GM23338 (cell line): ENCODE data around the gene RAB11FIP3. TPM values are rescaled to one million over a fixed set of nuclear protein-coding genes. Genes with fewer than 3 reads are reported as not detected.
"Not testable (repeated sequence)": the region's sequence is repeated elsewhere in the genome, so short reads cannot be mapped to it uniquely, and the experiment has no call there.

ENCODE experiments used
- ATAC-seq: fragments of 200-7000 bp; cut with Tn5 transposase; 3 replicates; pipeline ENCODE4 v1.9.1; 2020
- DNase-seq: peaks from one replicate; pipeline ENCODE4 v3.0.0-alpha.2; 2015; ENCODE audit warnings: low spot score
- H2AFZ ChIP-seq: fragments of 200-600 bp; sonication (generic); 2 replicates; pipeline ENCODE4 v1.8.0; 2016; ENCODE audit warnings: antibody characterized with exemption, mild to moderate bottlenecking, moderate library complexity
- H3F3A ChIP-seq: fragments of 200-600 bp; sonication (generic); replicated peaks from 2 replicates; pipeline ENCODE4 v1.8.0; 2017; ENCODE audit warnings: antibody characterized with exemption, mixed run types, low read depth
- H3K27ac ChIP-seq: fragments of 200-600 bp; sonication (generic); 2 replicates; pipeline ENCODE4 v1.6.1; 2016; ENCODE audit warnings: low read depth
- H3K27me3 ChIP-seq: fragments of 200-600 bp; sonication (generic); 2 replicates; pipeline ENCODE4 v1.8.0; 2016; ENCODE audit warnings: mild to moderate bottlenecking, mixed run types, moderate library complexity; ENCODE audit not compliant: insufficient read depth
- H3K36me3 ChIP-seq: fragments of 200-600 bp; sonication (generic); 2 replicates; pipeline ENCODE4 v1.8.0; 2016; ENCODE audit warnings: mild to moderate bottlenecking; ENCODE audit not compliant: insufficient read depth
- H3K4me1 ChIP-seq: fragments of 200-600 bp; sonication (generic); 2 replicates; pipeline ENCODE4 v1.8.0; 2016; ENCODE audit warnings: mild to moderate bottlenecking, moderate library complexity; ENCODE audit not compliant: insufficient read depth
- H3K4me2 ChIP-seq: fragments of 200-600 bp; sonication (generic); 2 replicates; pipeline ENCODE4 v1.7.1; 2017; ENCODE audit warnings: mixed run types
- H3K4me3 ChIP-seq: fragments of 200-600 bp; sonication (generic); 2 replicates; pipeline ENCODE4 v1.6.1; 2016; ENCODE audit warnings: mixed run types
- H3K79me2 ChIP-seq: fragments of 200-600 bp; sonication (generic); replicated peaks from 2 replicates; pipeline ENCODE4 v1.8.0; 2017; ENCODE audit warnings: mild to moderate bottlenecking; ENCODE audit not compliant: insufficient read depth
- H3K9me2 ChIP-seq: fragments of 200-600 bp; sonication (generic); 2 replicates; pipeline ENCODE4 v1.8.0; 2017; ENCODE audit not compliant: insufficient read depth
- H4K20me1 ChIP-seq: fragments of 200-600 bp; sonication (generic); replicated peaks from 2 replicates; pipeline ENCODE4 v1.8.0; 2017; ENCODE audit warnings: mild to moderate bottlenecking; ENCODE audit not compliant: insufficient read depth
- H3K27ac Mint-ChIP-seq: 2 replicates; pipeline ENCODE4 v1.8.0; 2020; ENCODE audit warnings: inconsistent platforms, mild to moderate bottlenecking, moderate library complexity, mixed read lengths
- H3K27me3 Mint-ChIP-seq: 3 replicates; pipeline ENCODE4 v1.8.0; 2022; ENCODE audit warnings: low read depth, mild to moderate bottlenecking, moderate library complexity, mixed read lengths, inconsistent platforms; ENCODE audit not compliant: insufficient read depth, poor library complexity
- H3K36me3 Mint-ChIP-seq: 3 replicates; pipeline ENCODE4 v1.8.0; 2021; ENCODE audit warnings: low read depth, mild to moderate bottlenecking, inconsistent platforms, moderate library complexity, mixed read lengths
- H3K4me1 Mint-ChIP-seq: 3 replicates; pipeline ENCODE4 v1.8.0; 2020; ENCODE audit warnings: mild to moderate bottlenecking, inconsistent platforms, mixed read lengths
- H3K4me3 Mint-ChIP-seq: 3 replicates; pipeline ENCODE4 v1.8.0; 2021; ENCODE audit warnings: moderate library complexity, mild to moderate bottlenecking, inconsistent platforms, mixed read lengths
- H3K9me3 Mint-ChIP-seq: 3 replicates; pipeline ENCODE4 v1.8.0; 2020; ENCODE audit warnings: moderate library complexity, mild to moderate bottlenecking, inconsistent platforms, mixed read lengths
- EZH2 ChIP-seq: fragments of 200-600 bp; sonication (generic); IDR thresholded peaks from one replicate; pipeline ENCODE4 v1.8.0; 2017; ENCODE audit warnings: antibody characterized with exemption, mild to moderate bottlenecking, low read depth; ENCODE audit not compliant: unreplicated experiment
- EZH2phosphoT487 ChIP-seq: fragments of 200-600 bp; sonication (generic); IDR thresholded peaks from one replicate; pipeline ENCODE4 v1.8.1; 2018; ENCODE audit warnings: antibody characterized with exemption; ENCODE audit not compliant: unreplicated experiment
- JUNB ChIP-seq: IDR thresholded peaks from one replicate; pipeline ENCODE4 v1.6.1; 2016; ENCODE audit warnings: antibody characterized with exemption; ENCODE audit not compliant: unreplicated experiment
- NANOG ChIP-seq: IDR thresholded peaks from 2 replicates; pipeline ENCODE4 v1.6.1; 2016; ENCODE audit warnings: antibody characterized with exemption, borderline replicate concordance
- REST ChIP-seq: IDR thresholded peaks from one replicate; pipeline ENCODE4 v1.6.1; 2018; ENCODE audit warnings: antibody characterized with exemption; ENCODE audit not compliant: unreplicated experiment
- ZNF114 ChIP-seq: fragments of 250-450 bp; sonication (Bioruptor Pico); IDR thresholded peaks from 2 replicates; pipeline ENCODE4 v1.5.0; 2020; ENCODE audit warnings: mild to moderate bottlenecking, moderate library complexity
- ZNF331 ChIP-seq: fragments of 250-450 bp; sonication (Bioruptor Pico); IDR thresholded peaks from 2 replicates; pipeline ENCODE4 v1.5.0; 2020; ENCODE audit warnings: low read depth, mild to moderate bottlenecking, moderate library complexity
- ZNF462 ChIP-seq: fragments of 250-450 bp; sonication (Bioruptor Pico); IDR thresholded peaks from 2 replicates; pipeline ENCODE4 v1.5.0; 2020; ENCODE audit warnings: mild to moderate bottlenecking, moderate library complexity
- polyA plus RNA-seq: library from polyadenylated mRNA; unstranded; fragments of >200 nt; fragmentation: Nextera tagmentation; extraction: Ambion mirVana; gene quantifications from 2 replicates; pipeline ENCODE4 v1.2.1, GENCODE V29; 2016
- total RNA-seq: library from RNA; depleted of rRNA; stranded (reverse); fragments of >200 nt; shearing (Covaris generic); gene quantifications from 2 replicates; pipeline ENCODE4 v1.2.3, GENCODE V29; 2014
- TF ChIP-seq, protein P1 (sequence below), 2 experiments: fragments of 200-600 bp in 1 of 2; sonication (generic) in 1 of 2; conservative IDR thresholded peaks; 2 replicates each; pipeline versions ENCODE4 v1.5.1 to v1.6.1; 2016 to 2017; ENCODE audit warnings: antibody characterized with exemption in 2 of 2, low read depth in 2 of 2, mild to moderate bottlenecking in 2 of 2, moderate library complexity in 1 of 2

The RAB11FIP3 gene
- total and polyA plus RNA-seq, 2 experiments from 2014 or later, result 3.2 to 29.2 TPM

DNA sequence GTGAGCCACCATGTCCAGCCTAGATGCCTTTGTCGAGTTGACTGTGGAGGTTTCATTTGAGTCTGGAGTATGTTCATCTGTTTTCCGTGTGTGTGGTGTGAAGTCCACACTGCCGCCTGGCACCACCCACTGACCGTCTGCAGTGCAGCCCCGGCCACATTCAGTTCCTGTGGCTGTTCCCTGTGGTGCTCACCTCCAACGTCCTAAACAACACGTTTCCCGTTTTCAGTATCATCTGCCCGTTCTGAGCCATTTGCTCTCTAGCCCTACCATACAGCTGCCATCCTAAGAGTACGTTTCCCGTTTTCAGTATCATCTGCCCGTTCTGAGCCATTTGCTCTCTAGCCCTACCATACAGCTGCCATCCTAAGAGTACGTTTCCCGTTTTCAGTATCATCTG is 82.1 kb downstream of the RAB11FIP3 start:
- not testable (repeated sequence) for H3K27ac ChIP-seq, H3K4me3 ChIP-seq, H3K27me3 ChIP-seq, H3K36me3 ChIP-seq, ATAC-seq, H3K9me3 Mint-ChIP-seq, H2AFZ ChIP-seq, H3K36me3 Mint-ChIP-seq, H3K79me2 ChIP-seq, H3K27ac Mint-ChIP-seq, H4K20me1 ChIP-seq, H3K4me2 ChIP-seq, H3K4me3 Mint-ChIP-seq, H3K4me1 ChIP-seq, DNase-seq, H3K9me2 ChIP-seq, H3F3A ChIP-seq, H3K4me1 Mint-ChIP-seq
- H3K27me3 Mint-ChIP-seq, result peaks cover 11% of the 10 kb centered on the region

GRCh38 chr16:507996-508395 is 82.5 kb downstream of the RAB11FIP3 start:
- no peak overlapping the region for H3K27ac Mint-ChIP-seq

More at GRCh38 chr16:507996-508395, 82.5 kb downstream of the RAB11FIP3 start:
- Histone ChIP-seq H3K9me2 (no peaks in the 10 kb centered on the region), H4K20me1 (no peaks in the 10 kb centered on the region), H3K27ac (no peak overlapping the region), H3K27me3 (no peaks in the 10 kb centered on the region), H3F3A (0 out of 2 replicates have a peak, but pooled peaks cover 3% of the 10 kb centered on the region), H3K36me3 (no peaks in the 10 kb centered on the region), H3K4me3 (no peak overlapping the region), H3K4me2 (no peak overlapping the region), H3K79me2 (no peaks in the 10 kb centered on the region), H2AFZ (no peak overlapping the region), H3K4me1 (no peaks in the 10 kb centered on the region)
- Mint-ChIP-seq H3K27me3 (peaks cover 8% of the 10 kb centered on the region), H3K36me3 (peaks cover 3% of the 10 kb centered on the region; the same call in 1 of the 3 replicates), H3K4me1 (no peaks in the 10 kb centered on the region; the same call in 2 of the 3 replicates), H3K4me3 (no peak overlapping the region), H3K9me3 (no peaks in the 10 kb centered on the region)
- TF ChIP-seq ZNF331 (CRISPR knock-in tag) (no peak), ZNF114 (CRISPR knock-in tag) (no peak), EZH2 (no peak), JUNB (no peak), EZH2phosphoT487 (no peak), ZNF462 (CRISPR knock-in tag) (no peak), REST (no peak), NANOG (no peak)
- TF ChIP-seq, protein P1, sequence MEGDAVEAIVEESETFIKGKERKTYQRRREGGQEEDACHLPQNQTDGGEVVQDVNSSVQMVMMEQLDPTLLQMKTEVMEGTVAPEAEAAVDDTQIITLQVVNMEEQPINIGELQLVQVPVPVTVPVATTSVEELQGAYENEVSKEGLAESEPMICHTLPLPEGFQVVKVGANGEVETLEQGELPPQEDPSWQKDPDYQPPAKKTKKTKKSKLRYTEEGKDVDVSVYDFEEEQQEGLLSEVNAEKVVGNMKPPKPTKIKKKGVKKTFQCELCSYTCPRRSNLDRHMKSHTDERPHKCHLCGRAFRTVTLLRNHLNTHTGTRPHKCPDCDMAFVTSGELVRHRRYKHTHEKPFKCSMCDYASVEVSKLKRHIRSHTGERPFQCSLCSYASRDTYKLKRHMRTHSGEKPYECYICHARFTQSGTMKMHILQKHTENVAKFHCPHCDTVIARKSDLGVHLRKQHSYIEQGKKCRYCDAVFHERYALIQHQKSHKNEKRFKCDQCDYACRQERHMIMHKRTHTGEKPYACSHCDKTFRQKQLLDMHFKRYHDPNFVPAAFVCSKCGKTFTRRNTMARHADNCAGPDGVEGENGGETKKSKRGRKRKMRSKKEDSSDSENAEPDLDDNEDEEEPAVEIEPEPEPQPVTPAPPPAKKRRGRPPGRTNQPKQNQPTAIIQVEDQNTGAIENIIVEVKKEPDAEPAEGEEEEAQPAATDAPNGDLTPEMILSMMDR (conservative IDR thresholded peaks at IDR 0.05; ENCODE audit: low read depth in 2 of 2), result no peak
- DNase-seq (no peak), ATAC-seq (no peak)
